ENCODE measurements around the gene SETBP1.
A peak's percentile ranks its signal among the peaks of the same experiment; 100 is the strongest.

The SETBP1 gene

DNA sequence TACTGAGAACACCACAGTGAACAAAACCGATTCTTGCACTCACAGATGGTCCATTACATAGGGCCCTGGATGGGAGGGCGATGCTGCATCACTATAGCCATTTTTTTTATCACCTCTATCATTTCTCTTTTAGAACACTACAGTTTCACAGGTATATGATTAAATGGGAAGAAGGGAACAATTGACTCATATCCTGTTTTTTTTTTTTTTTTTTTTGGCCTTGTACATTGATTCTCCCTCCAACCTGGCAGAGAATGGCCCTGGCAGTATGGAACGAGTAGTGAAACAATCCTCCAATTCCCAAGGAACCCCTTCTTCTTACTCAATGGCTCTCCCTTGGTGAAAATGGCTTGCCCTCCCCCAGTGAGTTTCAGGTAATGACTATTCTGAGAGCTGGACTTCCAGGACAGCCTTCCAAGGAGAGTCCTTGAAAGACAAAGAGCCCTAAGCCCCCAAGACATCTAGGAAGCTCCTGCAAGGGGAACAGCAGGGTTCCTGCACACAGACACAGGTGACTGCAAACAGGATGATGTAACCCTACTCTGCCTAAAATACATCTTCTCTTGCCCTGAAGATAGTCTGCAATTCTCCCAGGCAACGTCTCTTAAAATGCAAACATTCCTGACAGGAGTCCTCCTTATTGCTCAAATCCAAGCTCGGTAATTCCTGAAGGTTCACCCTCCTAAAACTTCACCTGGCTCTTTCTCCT is 405.4 kb downstream of the SETBP1 start:
- TF ChIP-seq, protein P1, sequence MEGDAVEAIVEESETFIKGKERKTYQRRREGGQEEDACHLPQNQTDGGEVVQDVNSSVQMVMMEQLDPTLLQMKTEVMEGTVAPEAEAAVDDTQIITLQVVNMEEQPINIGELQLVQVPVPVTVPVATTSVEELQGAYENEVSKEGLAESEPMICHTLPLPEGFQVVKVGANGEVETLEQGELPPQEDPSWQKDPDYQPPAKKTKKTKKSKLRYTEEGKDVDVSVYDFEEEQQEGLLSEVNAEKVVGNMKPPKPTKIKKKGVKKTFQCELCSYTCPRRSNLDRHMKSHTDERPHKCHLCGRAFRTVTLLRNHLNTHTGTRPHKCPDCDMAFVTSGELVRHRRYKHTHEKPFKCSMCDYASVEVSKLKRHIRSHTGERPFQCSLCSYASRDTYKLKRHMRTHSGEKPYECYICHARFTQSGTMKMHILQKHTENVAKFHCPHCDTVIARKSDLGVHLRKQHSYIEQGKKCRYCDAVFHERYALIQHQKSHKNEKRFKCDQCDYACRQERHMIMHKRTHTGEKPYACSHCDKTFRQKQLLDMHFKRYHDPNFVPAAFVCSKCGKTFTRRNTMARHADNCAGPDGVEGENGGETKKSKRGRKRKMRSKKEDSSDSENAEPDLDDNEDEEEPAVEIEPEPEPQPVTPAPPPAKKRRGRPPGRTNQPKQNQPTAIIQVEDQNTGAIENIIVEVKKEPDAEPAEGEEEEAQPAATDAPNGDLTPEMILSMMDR (IDR thresholded peaks at IDR 0.05; ENCODE audit: insufficient read depth, low read depth, low read length, missing control alignments), result no peak
- no peak overlapping the region for H3K4me3 ChIP-seq (ENCODE audit: low read depth, low read length)
- no peak for DNase-seq (ENCODE audit: low read depth)

DNA sequence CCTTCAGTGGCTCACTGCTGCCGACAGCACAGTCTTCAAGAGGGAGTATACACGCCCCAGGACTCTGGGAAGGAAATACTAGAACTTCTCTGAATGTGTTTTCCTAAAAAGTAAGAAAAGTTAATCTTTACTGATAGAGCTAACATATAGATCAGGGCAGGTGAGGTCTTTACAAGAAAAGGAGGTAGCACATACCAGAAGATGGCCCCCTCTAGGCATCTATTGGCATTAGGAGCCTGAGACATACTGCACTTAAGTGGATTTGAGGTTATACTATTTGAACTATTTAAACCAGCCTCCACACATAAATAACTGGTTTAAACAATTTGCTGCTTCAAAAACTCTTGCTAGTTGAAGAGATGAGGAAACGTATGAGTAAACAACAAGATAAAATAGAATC is 406.1 kb downstream of the SETBP1 start:
- DNase-seq (ENCODE audit: low read depth), result no peak
- TF ChIP-seq, protein P1 (IDR thresholded peaks at IDR 0.05; ENCODE audit: insufficient read depth, low read depth, low read length, missing control alignments), result no peak
- H3K4me3 ChIP-seq (ENCODE audit: low read depth, low read length), result no peak overlapping the region

DNA sequence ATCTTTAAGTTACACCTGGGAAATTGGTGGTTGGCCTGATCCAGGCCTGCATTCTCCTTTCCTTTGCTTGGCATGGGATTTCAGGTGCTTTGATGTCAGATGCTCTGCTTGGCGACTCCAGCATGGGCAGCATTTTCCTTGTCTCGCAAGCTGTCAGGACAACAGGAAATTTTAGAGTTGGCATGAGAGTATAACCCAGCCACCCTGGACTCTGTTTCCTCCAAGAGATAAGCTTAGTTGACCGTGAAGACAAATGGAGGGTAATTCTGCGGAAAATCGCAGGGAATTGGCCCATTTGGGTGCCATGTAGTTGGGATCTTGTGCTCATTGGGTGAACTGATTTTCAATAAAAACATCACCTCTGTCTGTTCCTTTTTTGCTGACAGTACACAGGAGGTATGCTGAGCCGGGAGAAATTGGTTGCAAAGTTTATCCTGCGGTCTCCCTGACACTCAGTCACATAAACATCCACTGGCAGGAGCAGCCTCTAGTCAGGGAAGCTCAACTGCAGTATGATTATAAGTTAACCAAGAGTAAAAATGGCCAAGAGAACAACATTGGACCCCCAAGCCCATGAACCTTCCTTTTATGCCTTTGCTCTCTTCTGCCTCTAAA is 409.9 kb downstream of the SETBP1 start:
- H3K4me3 ChIP-seq (ENCODE audit: low read depth, low read length), result no peak overlapping the region
- no peak for DNase-seq (ENCODE audit: low read depth)
- TF ChIP-seq, protein P1 (IDR thresholded peaks at IDR 0.05; ENCODE audit: insufficient read depth, low read depth, low read length, missing control alignments), result no peak

DNA sequence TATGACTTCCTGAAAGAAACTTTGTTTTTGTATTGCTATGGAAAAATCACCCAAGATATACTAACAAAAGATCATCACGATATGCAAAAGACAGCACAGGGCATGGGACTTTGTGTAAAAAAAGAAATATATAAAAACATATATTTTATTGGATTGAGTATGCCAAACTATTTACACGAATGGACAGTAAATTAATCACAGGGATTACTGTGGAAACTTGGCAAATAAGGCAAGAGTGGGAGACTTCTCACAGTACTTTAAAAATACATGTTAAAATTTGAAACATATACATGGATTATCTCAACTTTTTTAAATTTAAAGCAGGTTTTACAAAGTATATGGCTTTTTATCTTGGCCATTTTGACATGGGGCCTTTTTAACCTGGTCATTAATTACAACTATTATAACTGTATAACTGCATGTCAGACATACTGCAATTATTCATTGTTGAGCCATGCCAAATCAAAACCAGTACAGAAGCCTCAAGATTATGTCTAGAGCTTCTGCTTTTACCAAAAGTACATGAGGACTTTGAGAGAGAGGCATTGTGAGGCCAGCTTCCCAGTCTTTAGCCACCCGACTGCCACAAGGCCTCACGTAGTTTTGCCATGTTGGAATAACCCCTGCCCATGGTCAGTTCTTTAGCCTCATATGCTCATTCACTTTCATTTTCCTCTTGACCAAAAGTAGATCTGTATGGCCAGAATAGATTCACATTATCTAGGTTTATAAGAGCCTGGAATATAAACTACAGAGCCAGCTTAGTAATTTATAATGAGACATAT is 419.8 kb downstream of the SETBP1 start:
- TF ChIP-seq, protein P1 (IDR thresholded peaks at IDR 0.05; ENCODE audit: insufficient read depth, low read depth, low read length, missing control alignments), result no peak
- no peak for DNase-seq (ENCODE audit: low read depth)
- no peak overlapping the region for H3K4me3 ChIP-seq (ENCODE audit: low read depth, low read length)

DNA sequence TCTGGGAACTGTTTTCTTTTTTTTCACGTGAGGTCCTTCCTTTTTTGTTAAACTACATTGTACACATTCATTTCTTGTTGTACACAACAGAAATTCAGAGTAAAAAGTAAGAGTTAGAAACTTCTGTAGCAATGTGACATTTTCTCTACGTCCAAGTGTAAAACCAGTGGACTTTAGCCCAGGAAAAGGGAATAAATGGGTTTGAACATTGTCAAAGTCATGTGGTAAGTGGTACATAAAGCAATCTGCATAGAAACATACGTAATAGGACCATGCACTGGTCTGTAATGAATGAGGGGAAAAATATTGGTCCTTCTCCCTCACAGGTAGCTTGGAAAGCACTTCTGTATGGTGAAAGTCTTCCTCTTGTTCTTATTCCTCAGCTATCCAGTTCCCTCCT is 421.4 kb downstream of the SETBP1 start:
- TF ChIP-seq, protein P1 (IDR thresholded peaks at IDR 0.05; ENCODE audit: insufficient read depth, low read depth, low read length, missing control alignments), result no peak
- DNase-seq (ENCODE audit: low read depth), result no peak
- H3K4me3 ChIP-seq (ENCODE audit: low read depth, low read length), result no peak overlapping the region

DNA sequence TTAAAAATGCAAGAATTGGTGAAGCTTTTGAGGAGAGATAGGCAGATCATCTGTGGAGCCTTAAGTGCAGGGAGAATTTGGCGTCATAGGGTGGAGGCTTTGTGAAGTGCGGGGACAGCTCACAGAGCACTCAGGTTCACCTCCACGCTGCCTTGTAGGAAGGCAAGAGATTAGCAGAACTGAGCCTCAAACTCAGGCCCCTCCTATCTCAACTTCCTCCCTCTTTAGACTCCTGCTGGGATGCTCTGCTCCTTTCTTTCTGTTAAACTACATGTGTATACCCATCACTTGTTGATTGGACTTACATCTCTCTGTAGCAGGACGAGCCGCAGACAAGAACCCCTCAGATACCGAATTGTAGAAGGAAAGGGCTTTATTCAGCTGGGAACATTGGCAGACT is 422.2 kb downstream of the SETBP1 start:
- TF ChIP-seq, protein P1 (IDR thresholded peaks at IDR 0.05; ENCODE audit: insufficient read depth, low read depth, low read length, missing control alignments), result no peak
- no peak overlapping the region for H3K4me3 ChIP-seq (ENCODE audit: low read depth, low read length)
- DNase-seq (ENCODE audit: low read depth), result peak; percentile 41
